ENCODE data around the gene SH3BP4.
"Not testable (repeated sequence)": the region's sequence is repeated elsewhere in the genome, so short reads cannot be mapped to it uniquely, and the experiment has no call there.

Gene SH3BP4

DNA sequence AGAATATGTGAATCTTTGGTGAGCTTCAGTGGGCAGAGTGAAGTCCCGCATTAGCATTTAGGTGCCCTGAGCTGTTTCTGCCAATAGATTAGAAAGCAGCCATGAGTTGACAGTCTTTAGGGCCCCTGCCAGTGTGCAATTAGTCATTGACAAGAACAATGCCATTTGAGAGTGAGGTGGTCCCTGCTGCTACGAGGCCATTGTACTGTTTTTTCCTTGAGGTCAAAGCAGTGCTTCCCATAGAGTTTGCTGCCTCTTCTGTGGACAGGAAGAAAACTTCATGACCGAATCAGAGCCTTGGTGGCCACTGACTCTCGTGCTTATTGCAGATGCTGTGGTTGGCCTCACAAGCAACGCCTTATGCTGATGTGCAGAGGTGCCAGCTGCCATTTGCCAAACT, 102.7 kb downstream of the SH3BP4 start:
- ChIA-PET POLR2A (no interaction called here), CTCF (interaction anchor here (0.7 to 2.7 kb wide), 4 partner anchors 28 to 509 kb away, joined by 3 to 7 read pairs (median 3); no protein-coding TSS in a partner anchor)
- DNase-seq (ENCODE audit: low read depth, low spot score): no peak
- TF ChIP-seq, protein P1, sequence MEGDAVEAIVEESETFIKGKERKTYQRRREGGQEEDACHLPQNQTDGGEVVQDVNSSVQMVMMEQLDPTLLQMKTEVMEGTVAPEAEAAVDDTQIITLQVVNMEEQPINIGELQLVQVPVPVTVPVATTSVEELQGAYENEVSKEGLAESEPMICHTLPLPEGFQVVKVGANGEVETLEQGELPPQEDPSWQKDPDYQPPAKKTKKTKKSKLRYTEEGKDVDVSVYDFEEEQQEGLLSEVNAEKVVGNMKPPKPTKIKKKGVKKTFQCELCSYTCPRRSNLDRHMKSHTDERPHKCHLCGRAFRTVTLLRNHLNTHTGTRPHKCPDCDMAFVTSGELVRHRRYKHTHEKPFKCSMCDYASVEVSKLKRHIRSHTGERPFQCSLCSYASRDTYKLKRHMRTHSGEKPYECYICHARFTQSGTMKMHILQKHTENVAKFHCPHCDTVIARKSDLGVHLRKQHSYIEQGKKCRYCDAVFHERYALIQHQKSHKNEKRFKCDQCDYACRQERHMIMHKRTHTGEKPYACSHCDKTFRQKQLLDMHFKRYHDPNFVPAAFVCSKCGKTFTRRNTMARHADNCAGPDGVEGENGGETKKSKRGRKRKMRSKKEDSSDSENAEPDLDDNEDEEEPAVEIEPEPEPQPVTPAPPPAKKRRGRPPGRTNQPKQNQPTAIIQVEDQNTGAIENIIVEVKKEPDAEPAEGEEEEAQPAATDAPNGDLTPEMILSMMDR (IDR thresholded peaks at IDR 0.05; ENCODE audit: insufficient read depth, low read length, missing control alignments): no peak
- no peak overlapping the region for H3K4me3 ChIP-seq (ENCODE audit: low read depth, low read length)

DNA sequence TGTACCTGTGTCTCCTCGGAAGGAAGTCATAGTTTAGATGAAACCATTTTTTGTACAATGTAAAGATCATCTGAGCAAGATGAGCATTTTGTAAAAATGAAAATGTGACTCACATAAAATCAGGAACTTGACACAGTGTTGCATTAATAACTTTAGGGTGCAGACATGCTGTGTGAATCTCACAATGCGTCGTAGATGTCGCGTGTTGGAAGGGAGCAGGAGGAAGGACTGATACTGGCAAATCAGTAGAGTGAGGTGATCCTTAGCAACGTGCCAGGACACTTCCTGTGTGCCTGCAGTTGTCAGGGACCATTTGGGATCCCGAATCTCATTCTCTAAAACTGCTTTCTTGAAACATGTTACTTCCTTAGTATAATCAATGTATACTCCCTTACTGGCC, 103.1 kb downstream of the SH3BP4 start:
- ChIA-PET POLR2A (no interaction called here), CTCF (interaction anchor here (0.6 to 2.7 kb wide), 4 partner anchors 15 to 509 kb away, joined by 3 to 7 read pairs (median 3); no protein-coding TSS in a partner anchor)
- no peak for DNase-seq (ENCODE audit: low read depth, low spot score)
- no peak overlapping the region for H3K4me3 ChIP-seq (ENCODE audit: low read depth, low read length)
- TF ChIP-seq, protein P1 (IDR thresholded peaks at IDR 0.05; ENCODE audit: insufficient read depth, low read length, missing control alignments): no peak

DNA sequence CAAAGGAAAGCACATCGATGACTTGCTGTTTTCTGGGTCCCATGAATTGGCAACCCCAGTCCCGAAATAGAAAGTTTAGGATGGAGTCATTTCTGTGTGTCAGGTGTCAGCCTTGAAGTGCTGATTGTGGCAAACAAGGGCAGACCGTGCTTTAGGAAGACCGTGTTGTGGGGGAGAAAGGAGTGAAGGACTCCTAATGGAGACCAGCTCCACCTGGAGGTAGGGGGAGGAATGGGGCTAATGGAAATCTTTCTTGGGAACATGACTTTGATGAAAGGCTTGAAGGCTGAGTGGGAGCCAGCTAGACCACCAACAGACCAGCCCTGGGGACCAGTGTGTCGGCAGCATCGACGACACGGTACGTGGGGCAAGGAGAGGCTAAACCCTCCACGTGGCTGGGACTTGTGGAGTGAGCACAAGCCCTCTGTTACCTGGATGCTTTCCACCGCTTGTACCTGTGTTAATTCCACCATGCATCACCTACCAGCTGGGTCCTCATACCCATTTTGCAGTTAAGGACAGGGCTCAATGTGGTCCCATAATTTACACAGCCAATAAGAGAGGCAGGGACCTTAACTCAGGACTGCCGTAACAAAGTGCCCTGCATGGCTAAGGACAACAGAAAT, 104.2 kb downstream of the SH3BP4 start:
- no peak for DNase-seq (ENCODE audit: low read depth, low spot score)
- ChIA-PET POLR2A (no interaction called here), CTCF (interaction anchor here (1.1 to 2.0 kb wide), 6 partner anchors 9 to 51 kb away, joined by 3 to 6 read pairs (median 4); no protein-coding TSS in a partner anchor)
- no peak overlapping the region for H3K4me3 ChIP-seq (ENCODE audit: low read depth, low read length)
- TF ChIP-seq, protein P1 (IDR thresholded peaks at IDR 0.05; ENCODE audit: insufficient read depth, low read length, missing control alignments): peak; percentile 27

DNA sequence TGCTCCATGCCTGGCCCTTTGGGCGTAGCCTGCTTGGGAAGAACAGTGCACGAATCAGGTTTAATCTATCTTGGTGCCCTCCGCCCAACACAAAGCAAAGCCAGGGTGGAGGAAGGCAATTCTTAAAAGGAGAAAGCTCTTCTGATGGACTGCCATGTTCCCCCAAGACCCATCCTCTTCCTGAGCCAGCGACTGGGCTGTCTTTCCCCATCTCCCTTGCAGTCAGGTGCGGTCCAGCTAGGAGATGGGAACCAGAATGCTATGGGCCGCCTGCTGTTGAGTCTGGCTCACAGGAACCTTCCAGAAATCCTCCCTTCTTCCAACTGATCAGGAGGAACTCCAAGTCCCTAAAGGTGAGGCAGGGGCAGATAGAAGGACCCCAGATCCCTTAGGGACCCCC, 105.0 kb downstream of the SH3BP4 start:
- CTCF ChIA-PET: interaction anchor here (1.1 to 2.0 kb wide), 5 partner anchors 8 to 51 kb away, joined by 3 to 6 read pairs (median 4); no protein-coding TSS in a partner anchor

DNA sequence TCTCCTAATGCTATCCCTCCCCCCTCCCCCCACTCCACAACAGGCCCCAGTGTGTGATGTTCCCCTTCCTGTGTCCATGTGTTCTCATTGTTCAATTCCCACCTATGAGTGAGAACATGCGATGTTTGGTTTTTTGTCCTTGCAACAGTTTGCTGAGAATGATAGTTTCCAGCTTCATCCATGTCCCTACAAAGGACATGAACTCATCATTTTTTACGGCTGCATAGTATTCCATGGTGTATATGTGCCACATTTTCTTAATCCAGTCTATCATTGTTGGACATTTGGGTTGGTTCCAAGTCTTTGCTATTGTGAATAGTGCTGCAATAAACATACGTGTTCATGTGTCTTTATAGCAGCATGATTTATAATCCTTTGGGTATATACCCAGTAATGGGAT, 105.8 kb downstream of the SH3BP4 start:
- DNase-seq (ENCODE audit: low read depth, low spot score); POLR2A ChIA-PET; H3K4me3 ChIP-seq (ENCODE audit: low read depth, low read length); CTCF ChIA-PET: not testable (repeated sequence)

More for the DNA sequence above, 105.0 kb downstream of the SH3BP4 start:
- TF ChIP-seq, protein P1 (IDR thresholded peaks at IDR 0.05; ENCODE audit: insufficient read depth, low read length, missing control alignments): no peak
- POLR2A ChIA-PET: no interaction called here
- H3K4me3 ChIP-seq (ENCODE audit: low read depth, low read length): no peak overlapping the region
- DNase-seq (ENCODE audit: low read depth, low spot score): no peak

DNA sequence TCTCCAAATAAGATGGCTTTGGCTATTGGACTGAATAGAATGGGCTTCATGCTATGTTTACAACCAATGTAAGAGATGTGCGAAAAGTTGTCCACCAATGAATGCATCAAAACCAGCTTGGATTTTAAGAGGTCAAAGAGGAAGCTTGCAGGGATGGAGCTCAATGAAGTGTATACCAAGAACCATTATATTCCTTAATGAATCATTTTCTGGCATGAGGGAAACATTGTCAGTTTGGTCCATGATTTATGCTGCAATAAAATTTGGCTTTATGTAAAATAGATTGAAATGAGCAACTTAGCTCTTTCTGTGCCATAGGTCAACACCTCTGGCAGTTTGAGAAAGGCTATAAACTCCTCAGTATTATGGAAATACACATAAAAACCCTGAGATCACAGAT, 107.3 kb downstream of the SH3BP4 start:
- H3K4me3 ChIP-seq (ENCODE audit: low read depth, low read length): no peak overlapping the region
- CTCF ChIA-PET: interaction anchor here (0.9 to 1.4 kb wide), 3 partner anchors 10 to 502 kb away, joined by 4 read pairs; no protein-coding TSS in a partner anchor
- no peak for DNase-seq (ENCODE audit: low read depth, low spot score)
- TF ChIP-seq, protein P1 (IDR thresholded peaks at IDR 0.05; ENCODE audit: insufficient read depth, low read length, missing control alignments): no peak
- POLR2A ChIA-PET: interaction anchor here (0.7 kb wide), 1 partner anchor 665 kb away, joined by 3 read pairs; no protein-coding TSS in a partner anchor

DNA sequence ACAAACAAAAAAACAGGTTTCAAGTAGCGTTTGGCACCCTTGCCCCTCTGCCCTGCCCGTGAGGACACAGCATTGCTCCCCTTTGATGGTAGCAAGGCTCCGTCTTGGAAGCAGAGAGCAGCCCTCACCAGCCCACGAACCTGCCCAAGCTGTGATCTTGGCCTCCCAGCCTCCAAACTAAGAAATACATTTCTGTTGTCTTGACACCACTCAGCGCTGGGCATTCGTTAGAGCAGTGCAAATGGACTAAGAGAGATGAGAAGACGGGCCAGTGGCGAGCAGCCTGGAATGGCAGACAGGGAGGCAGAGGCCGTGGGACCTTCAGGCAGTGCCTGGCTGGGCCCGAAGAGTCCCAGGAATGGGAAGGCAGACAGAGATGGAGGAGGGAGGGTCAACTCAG, 109.8 kb downstream of the SH3BP4 start:
- POLR2A ChIA-PET: no interaction called here
- H3K4me3 ChIP-seq (ENCODE audit: low read depth, low read length): no peak overlapping the region
- DNase-seq (ENCODE audit: low read depth, low spot score): no peak
- TF ChIP-seq, protein P1 (IDR thresholded peaks at IDR 0.05; ENCODE audit: insufficient read depth, low read length, missing control alignments): no peak
- CTCF ChIA-PET: no interaction called here

All from AG04449 (cell line).